Measurements from ENCODE around the gene JUN. TPM values are rescaled to one million over a fixed set of nuclear protein-coding genes. Genes with fewer than 3 reads are reported as not detected.

The JUN gene
- 20.4 TPM for polyA plus RNA-seq (2012; ENCODE audit: insufficient read length, low read depth)

GRCh38 chr1:58783993-58784757 lies at the start of gene JUN:
Gene JUN (minus strand): TSS chr1:58784047. CDS start chr1:58783070, 977 bp downstream.
- TF ChIP-seq, protein P1, sequence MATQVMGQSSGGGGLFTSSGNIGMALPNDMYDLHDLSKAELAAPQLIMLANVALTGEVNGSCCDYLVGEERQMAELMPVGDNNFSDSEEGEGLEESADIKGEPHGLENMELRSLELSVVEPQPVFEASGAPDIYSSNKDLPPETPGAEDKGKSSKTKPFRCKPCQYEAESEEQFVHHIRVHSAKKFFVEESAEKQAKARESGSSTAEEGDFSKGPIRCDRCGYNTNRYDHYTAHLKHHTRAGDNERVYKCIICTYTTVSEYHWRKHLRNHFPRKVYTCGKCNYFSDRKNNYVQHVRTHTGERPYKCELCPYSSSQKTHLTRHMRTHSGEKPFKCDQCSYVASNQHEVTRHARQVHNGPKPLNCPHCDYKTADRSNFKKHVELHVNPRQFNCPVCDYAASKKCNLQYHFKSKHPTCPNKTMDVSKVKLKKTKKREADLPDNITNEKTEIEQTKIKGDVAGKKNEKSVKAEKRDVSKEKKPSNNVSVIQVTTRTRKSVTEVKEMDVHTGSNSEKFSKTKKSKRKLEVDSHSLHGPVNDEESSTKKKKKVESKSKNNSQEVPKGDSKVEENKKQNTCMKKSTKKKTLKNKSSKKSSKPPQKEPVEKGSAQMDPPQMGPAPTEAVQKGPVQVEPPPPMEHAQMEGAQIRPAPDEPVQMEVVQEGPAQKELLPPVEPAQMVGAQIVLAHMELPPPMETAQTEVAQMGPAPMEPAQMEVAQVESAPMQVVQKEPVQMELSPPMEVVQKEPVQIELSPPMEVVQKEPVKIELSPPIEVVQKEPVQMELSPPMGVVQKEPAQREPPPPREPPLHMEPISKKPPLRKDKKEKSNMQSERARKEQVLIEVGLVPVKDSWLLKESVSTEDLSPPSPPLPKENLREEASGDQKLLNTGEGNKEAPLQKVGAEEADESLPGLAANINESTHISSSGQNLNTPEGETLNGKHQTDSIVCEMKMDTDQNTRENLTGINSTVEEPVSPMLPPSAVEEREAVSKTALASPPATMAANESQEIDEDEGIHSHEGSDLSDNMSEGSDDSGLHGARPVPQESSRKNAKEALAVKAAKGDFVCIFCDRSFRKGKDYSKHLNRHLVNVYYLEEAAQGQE (IDR thresholded peaks at IDR 0.05; ENCODE audit: insufficient read depth in 1 of 2, low read depth in 2 of 2, low read length in 2 of 2): peak; percentile 48 to 71; a peak in 3 of 4 replicates
- TF ChIP-seq FOXP2 (optimal IDR thresholded peaks at IDR 0.05; ENCODE audit: borderline replicate concordance, extremely low read depth, extremely low read length, insufficient read depth): no peak
- TF ChIP-seq TAF1 (IDR thresholded peaks at IDR 0.05; ENCODE audit: borderline replicate concordance, insufficient read depth, low read length): peak; percentile 99
- peak; percentile 99 for TF ChIP-seq POLR2AphosphoS5 (IDR thresholded peaks at IDR 0.05; ENCODE audit: low read depth, low read length)
- TF ChIP-seq SIN3A (IDR thresholded peaks at IDR 0.05; ENCODE audit: borderline replicate concordance, insufficient read depth, low read length): peak; percentile 69; the same call in 1 of the 2 replicates

DNA sequence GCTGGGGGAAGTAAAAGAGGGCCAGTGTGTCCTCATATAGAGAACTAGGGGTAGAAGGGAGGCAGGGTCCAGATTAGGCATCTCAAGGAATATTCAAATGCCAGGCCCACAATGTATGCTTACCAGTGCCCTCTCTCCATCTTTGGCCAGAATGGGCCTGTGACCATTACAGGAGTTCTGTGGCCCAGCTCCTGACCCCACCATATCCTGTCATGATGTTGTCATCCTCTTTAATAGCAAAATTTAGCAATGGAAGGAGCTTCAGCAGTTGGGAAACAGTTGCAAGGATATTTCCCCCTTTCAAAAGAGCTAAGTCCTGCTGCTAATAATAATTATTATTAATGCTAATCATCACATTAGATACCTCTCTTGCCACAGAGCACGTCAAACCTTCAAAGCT lies 49.3 kb upstream of the JUN start:
- TF ChIP-seq, protein P1 (IDR thresholded peaks at IDR 0.05; ENCODE audit: insufficient read depth in 1 of 2, low read depth in 2 of 2, low read length in 2 of 2): no peak
- no peak for TF ChIP-seq TAF1 (IDR thresholded peaks at IDR 0.05; ENCODE audit: borderline replicate concordance, insufficient read depth, low read length)
- TF ChIP-seq FOXP2 (optimal IDR thresholded peaks at IDR 0.05; ENCODE audit: borderline replicate concordance, extremely low read depth, extremely low read length, insufficient read depth): no peak
- no peak for TF ChIP-seq SIN3A (IDR thresholded peaks at IDR 0.05; ENCODE audit: borderline replicate concordance, insufficient read depth, low read length)
- no peak for TF ChIP-seq POLR2AphosphoS5 (IDR thresholded peaks at IDR 0.05; ENCODE audit: low read depth, low read length)

DNA sequence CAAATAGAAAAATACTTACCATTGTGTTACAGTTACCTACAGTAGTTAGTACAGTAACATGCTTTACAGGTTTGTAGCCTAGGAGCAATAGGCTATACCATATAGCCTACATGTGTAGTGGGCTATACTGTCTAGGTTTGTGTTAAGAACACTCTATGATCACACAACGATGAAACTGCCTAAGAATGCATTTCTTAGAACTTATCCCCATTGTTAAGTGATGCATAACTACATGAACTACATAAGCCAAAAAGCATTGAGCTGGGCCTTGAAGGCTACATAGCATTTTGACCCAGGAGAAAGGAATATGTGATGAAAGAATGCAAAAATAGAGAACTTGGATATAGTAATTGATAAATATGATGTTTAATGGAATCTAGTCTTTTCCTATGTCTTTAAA lies 46.4 kb upstream of the JUN start:
- TF ChIP-seq, protein P1 (IDR thresholded peaks at IDR 0.05; ENCODE audit: insufficient read depth in 1 of 2, low read depth in 2 of 2, low read length in 2 of 2): no peak
- TF ChIP-seq POLR2AphosphoS5 (IDR thresholded peaks at IDR 0.05; ENCODE audit: low read depth, low read length): no peak
- TF ChIP-seq SIN3A (IDR thresholded peaks at IDR 0.05; ENCODE audit: borderline replicate concordance, insufficient read depth, low read length): no peak
- TF ChIP-seq TAF1 (IDR thresholded peaks at IDR 0.05; ENCODE audit: borderline replicate concordance, insufficient read depth, low read length): no peak
- no peak for TF ChIP-seq FOXP2 (optimal IDR thresholded peaks at IDR 0.05; ENCODE audit: borderline replicate concordance, extremely low read depth, extremely low read length, insufficient read depth)

DNA sequence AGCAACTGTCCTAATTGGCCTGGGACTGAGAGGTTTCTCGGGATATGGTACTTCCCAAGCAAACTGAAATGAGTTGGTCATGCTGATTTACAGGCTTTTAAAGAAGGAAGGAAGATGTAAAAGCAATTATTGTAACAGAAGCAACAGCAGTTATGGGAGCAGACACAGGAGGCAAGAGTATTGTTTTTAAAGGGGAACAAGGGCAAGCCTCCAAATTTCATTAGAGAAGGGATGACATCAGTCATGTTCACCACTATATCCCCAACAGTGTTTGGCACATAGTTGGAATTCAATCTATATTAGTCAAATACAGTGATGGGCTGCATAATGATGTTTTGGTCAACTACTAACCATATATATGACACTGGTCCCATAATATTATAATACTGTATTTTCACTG lies 46.0 kb upstream of the JUN start:
- TF ChIP-seq SIN3A (IDR thresholded peaks at IDR 0.05; ENCODE audit: borderline replicate concordance, insufficient read depth, low read length) (no peak), TAF1 (IDR thresholded peaks at IDR 0.05; ENCODE audit: borderline replicate concordance, insufficient read depth, low read length) (no peak), POLR2AphosphoS5 (IDR thresholded peaks at IDR 0.05; ENCODE audit: low read depth, low read length) (no peak), FOXP2 (optimal IDR thresholded peaks at IDR 0.05; ENCODE audit: borderline replicate concordance, extremely low read depth, extremely low read length, insufficient read depth) (no peak)
- TF ChIP-seq, protein P1 (IDR thresholded peaks at IDR 0.05; ENCODE audit: insufficient read depth in 1 of 2, low read depth in 2 of 2, low read length in 2 of 2): no peak

Data from PFSK-1 (cell line).